Suprapubic skin (tissue), 3 donors: ENCODE results near the gene RIOK2.

Experiments
- CTCF ChIP-seq, 2 donors: fragments of 200-600 bp in 1 of 2; fragments of 450-650 bp in 1 of 2; sonication (generic) in 1 of 2; IDR thresholded peaks; one replicate each; pipeline ENCODE4 v1.5.1; 2016 to 2019; ENCODE audit warnings: antibody characterized with exemption in 2 of 2, mild to moderate bottlenecking in 1 of 2, moderate library complexity in 1 of 2
- POLR2A ChIP-seq, 2 donors: fragments of 450-650 bp; IDR thresholded peaks; one replicate each; pipeline ENCODE4 v1.6.1; 2017; ENCODE audit warnings: antibody characterized with exemption in 2 of 2, mild to moderate bottlenecking in 2 of 2, moderate library complexity in 2 of 2

GRCh38 chr5:97183930-97184213, 825 bp upstream of the RIOK2 start:
- no peak for TF ChIP-seq POLR2A (IDR thresholded peaks at IDR 0.05)
- no peak for TF ChIP-seq CTCF (IDR thresholded peaks at IDR 0.05)
